GM21390 (cell line): Measurements from ENCODE around the gene TMPRSS5.
A peak's percentile ranks its signal among the peaks of the same experiment; 100 is the strongest.
"Not testable (repeated sequence)": the region's sequence is repeated elsewhere in the genome, so short reads cannot be mapped to it uniquely, and the experiment has no call there.

Experiments used
- ATAC-seq: cut with Tn5 transposase; IDR thresholded peaks from one replicate; pipeline ENCODE4 v1.9.1; 2021; ENCODE audit not compliant: unreplicated experiment

TMPRSS5 gene

DNA sequence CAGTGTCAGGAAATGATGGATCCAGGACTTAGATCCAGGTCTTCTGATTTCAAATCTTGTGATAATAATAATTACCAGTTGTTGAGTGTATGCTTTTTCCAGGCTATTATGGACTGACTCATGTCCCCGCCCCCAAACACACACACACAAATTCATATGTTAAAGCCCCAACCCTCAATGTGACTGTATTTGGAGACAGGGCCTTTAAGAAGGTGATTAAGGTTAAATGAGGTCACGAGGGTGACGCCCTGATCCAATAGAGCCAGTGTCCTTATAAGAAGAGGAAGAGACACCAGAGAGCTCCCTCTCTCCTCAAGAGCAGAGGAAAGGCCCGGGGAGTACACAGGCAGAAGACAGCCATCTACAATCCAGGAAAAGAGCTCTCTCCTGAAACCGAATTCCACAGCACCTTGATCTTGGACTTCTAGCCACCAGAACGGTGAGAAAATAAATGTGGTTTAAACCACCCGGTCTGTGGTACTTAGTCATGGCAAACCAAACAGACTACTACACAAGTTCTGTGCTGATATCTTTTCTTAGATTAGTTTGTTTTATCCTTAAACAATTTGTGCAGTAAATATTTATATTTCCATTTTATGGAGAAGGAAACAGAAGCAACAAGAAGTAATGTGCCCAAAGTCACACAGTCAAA is 8.2 kb downstream of the TMPRSS5 start:
- no peak for ATAC-seq

DNA sequence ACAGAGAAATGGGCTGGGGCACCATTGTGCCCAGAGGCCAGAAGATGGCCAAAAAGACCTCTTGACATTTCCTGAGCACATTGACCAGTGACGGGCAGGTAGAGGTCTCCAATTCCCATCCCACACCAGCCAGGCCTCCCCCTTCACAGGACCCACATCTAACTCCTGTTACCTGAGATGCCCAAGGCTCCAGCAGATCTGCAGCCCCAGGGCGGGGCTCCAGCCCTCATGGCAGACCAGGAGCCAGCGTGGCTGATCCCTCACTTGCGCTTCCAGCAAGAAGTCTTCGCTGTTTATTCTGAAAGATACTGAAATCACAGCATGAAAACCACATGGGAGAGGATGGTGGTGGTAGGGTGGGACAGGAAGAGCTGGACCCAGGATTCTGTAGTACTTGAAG is 9.0 kb downstream of the TMPRSS5 start:
- ATAC-seq: no peak

DNA sequence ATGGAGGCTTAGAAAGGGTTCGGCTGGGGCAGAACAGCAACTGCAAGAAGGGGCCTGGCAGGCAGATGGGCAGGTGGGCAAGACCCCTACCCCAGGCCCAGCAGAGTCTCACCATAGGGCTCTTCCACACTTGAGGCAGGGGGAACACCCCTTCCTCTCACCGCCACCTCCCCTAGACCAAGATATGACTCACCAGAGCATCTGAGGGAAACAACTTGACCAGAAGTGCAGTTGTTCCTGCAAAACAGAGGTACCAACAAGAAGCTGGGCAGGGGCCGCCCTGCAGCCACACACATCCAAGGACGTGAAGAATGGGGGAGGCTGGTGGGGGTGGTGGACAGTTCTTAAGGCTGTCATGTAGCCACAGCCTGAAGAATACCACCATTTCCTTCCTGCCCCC is 10.9 kb downstream of the TMPRSS5 start:
- no peak for ATAC-seq

DNA sequence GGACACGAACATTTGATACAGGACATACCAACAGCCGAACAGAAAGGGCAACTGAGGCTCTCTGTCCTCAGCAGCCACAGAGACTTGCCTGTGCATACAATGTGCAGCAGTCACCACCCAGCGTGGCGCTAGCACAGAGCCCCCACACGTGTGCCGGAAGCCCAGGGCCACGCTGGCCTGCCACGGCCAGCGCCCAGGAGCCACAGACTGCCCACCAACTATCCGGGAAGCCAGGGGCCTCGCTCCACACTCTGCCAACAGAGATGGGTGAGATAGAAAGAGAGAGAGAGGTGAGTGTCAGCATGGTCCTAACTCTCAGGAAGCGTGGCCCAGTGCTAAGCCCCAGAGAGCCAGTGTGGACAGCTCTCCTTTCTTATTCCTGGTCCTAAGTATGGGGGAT is 11.7 kb downstream of the TMPRSS5 start:
- no peak for ATAC-seq

DNA sequence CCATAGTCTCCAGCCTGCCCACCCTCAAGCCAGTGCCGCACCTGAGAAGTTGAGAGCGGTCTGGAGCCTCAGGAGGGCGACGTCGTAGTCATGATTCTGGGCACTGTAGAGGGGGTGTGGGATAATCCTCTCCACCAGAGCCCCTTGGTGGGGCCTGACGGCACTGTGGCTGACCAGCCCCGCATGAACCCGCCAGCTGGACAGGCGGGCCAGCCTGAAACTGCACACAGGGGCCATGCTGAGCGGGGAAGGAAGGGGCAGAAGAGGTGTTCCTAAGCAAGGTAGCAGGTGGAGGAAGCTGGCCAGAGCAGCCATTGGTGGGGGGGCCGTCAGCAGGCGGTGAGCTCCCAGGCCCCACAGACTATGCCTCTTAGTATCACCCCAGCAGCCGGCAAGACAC is 13.1 kb downstream of the TMPRSS5 start:
- no peak for ATAC-seq

DNA sequence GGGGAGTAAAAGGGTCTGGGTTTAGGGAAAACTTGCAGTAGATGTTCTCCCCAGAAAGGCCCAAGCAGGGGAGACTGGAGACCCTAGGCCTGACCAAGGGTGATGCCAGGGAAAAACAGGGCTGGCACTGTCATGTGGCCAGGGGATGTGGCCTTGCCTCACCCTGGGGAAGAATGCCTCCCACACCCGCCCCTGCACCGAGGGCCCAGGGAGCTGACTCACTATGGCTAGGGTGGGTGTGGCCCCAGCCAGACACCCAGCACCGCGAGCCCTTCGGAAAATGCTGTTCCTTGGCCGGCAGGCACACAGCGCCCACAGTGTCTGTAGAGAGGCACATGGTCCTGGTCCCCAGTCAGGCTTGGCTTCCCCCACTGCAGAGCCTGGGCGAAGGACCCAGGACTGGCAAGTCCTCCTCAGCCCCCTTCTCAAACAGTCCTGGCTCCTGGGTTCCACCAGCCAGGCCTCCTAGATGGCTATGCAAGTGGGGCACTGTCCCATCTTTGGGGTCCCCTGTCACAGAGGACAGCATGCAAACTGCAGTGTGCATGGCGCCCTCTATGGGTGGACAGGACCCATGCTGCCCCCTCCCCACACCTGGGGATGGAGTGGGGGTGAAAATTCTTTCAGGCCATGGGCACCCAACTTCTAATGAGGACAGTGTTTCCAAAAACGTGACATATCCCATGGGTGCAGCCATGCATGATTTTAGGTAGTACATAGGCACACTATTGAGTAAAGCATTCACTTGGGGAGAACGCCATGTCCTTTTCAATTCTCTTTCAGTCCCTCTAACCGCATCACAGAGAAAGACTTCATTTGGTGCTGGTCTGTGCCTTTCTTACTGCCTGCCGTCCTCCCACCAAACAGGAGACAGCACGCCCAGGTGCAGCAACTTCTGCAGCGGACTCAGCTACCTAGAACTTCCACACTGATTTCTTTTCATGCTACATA is 15.2 kb downstream of the TMPRSS5 start:
- ATAC-seq: no peak

DNA sequence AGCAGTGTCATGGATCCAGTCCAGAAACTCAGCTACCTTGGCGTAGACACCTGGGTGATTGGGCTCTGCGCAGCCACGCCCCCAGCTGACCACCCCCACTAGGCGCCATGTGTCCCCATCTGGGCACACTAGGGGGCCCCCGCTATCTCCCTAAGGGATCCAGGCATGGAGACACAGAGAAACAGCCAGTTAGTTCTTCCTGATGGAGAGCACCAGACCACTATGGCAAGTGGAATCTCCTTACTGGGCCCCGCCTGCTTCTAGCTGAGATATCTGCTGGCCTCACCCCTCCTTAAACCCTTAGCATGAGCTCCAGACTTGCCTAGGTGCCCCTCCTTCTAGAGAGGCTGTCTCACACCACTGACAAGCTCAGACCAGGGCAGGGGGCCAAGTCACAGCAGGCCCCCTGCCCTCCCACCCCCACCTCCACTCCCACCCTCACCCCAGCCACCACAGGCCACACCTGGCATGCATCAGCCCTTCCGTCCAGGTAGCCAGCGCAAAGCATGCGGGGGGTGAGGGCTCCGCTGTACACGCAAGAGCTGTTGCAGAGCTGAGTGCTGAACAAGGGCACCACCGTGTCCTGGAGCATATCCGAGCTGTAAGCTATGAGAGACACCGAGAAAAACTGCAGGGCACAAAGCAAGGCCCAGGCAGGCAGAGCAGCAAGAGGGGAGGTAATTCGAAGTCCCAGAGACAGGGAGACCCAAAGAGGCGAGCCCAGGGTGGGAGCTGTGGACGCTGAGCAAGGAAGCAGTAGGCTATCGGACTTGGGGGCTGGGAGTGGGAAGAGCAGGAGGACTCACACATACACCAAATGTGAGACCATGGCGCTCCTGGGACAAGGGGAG is 16.1 kb downstream of the TMPRSS5 start:
- ATAC-seq: no peak

DNA sequence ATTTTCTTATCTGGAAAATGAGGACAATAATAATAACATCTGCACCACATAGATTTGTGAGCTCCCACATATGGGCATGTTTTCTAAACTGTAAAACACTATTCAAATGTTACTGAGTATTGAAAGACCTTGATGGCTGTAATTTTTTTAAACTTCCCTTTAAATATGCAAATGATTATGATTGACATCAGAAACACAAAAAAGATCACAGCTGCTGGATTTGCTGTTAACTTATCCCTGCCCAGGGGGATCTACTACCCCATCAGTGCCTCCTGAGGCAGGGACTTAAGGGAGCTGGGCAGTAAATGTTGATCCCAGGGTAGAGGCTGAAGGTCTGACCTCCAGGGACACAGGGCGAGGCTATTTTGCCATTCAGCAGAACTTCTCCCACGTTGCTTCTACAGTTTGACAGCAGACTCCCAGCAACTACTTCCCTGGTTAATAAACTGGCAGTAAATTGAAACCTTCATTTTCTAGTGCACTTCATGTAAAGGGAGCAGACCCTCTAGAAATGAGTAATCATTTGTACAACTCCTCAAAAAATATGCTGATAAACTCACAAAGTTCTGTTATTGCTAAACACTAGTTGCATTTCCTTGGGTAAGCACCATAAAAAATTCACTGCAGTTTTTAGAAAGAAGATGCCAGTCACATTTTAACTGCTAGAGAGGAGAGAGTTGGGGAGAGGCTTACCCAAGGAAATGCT is 20.3 kb downstream of the TMPRSS5 start:
- no peak for ATAC-seq

DNA sequence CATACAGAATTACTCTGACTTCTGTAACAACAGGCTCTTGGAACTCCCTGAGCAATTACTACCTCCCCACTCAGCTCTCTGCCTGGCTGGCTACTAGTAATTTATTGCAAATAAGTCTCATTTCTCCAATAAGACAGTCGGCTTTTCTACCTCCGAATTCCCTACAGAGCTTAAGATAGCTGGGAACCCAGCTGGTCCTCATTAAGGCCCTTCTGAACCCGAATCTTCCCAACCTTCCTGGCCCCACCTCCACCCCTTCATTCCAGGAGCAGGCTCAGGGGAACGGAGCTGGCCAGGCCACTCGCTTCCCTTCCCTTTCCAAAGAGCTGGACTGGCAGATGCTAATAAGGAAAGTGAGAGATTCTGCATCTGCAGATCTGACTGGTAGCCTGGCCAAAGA is 21.6 kb downstream of the TMPRSS5 start:
- no peak for ATAC-seq

DNA sequence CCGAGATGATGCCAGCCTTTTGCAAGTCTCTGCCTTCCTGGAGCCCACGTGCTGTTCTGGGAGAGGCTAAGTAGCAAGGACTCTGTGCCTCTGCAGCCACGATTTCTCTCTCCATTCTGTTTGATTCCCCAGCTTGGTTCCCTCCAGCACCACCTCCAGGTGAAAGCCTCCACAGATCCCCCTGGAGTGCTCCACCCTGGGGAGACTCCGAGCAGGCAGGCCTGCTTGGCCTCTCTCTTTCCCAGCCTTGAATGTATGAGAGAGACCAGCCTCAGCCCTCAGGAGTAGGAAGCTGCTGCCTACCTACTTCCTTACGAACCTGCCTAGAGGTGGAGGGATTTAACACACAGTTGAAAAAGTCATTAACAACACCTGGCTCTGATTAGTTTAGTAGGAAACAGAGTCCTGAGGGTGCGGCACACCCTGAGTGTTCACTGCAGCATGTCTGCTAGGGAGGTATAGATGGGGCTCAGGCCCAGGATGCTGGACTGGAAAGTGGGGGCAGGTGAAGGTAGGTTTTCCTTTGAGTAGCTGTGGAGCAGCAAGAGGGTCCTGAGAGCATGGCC is 22.5 kb downstream of the TMPRSS5 start:
- no peak for ATAC-seq

DNA sequence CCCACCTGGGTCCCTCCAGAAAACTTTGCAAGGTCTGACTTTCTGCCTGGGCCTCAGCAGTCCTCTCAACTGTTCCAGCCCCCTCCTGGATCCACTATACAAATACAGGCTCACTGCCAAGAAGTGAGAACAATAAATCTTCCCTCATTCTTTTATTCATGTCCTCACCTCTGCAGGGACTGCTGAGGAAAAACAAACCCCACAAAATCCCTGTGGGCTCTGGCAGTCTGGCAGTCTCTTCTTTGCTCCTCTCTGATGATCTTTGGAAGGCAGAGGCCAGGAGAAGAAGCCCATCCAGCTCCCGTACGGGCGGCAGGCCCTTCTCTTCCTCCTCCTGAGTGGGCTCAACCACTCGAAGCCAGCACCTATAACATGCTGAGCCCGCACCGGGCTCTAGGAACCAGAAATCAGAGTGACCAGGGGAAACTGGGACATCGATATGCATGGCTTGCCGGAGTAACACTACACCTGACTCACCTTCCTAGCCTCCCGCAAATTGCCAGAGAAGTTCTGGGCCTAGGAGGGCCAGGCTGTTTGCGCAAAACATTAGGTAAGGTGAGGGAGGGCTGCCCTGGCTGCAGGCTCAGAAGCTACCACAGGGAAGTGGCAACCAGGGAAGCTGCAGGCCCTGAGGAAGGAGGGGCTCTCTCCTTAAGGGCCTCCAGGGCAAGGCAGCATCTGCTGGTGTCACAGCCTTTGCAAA is 24.2 kb downstream of the TMPRSS5 start:
- no peak for ATAC-seq

DNA sequence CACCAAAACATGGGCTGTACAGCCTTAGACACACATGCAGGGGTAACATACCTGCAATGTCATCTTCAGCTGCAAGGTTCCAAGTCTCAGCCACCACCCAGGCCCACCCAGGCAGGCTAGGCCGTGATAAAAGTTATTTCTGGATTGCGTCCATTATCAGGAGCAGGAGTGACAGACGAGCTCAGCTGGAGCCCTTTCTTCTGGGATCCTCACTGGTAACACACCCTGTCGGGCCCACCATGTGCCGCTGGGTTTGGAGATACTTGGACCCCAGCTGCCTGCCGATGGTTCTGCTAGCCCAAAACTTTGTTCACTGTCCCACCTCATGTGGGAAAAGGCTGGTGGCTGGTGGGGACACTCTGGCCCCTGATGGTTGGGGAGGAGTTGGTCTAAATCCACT is 24.8 kb downstream of the TMPRSS5 start:
- no peak for ATAC-seq

DNA sequence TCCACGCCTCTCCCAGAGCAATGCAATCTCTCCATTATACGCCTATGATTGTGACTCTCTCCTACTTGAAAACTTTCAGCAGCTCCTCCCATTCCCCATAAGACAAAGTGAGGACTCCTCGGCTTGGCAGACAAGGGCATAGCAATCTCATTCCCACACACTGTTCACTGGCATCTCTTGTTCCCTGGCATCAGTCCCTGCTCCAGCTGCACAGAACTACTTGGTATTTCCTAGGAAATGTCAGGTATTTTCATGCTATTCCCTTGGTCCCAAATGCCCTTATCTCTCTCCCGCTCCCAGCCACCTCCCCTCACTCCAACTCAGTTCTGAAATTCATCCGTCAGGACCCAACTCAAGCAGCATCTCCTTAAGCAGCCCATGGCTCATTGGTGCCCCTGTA is 28.4 kb downstream of the TMPRSS5 start:
- ATAC-seq: no peak

DNA sequence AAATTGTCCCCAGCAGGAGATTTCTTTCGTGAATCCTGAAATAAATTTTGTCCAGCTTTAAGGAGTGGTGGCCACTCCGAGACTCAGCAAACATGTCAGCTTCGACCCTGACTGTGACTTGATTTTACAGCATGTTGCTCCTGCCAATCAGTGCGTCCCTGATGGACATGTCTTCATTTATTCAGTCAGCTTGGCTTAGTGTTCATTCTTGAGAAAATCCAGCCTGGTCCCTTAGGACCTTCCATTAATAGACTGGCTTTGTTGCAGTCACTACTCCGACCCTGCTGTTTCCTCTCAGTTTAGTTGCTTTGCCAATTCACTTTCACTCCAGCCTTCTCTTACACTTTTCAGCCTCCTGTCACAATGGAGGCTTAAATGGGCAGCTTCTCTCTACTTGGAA is 30.5 kb downstream of the TMPRSS5 start:
- ATAC-seq: no peak

DNA sequence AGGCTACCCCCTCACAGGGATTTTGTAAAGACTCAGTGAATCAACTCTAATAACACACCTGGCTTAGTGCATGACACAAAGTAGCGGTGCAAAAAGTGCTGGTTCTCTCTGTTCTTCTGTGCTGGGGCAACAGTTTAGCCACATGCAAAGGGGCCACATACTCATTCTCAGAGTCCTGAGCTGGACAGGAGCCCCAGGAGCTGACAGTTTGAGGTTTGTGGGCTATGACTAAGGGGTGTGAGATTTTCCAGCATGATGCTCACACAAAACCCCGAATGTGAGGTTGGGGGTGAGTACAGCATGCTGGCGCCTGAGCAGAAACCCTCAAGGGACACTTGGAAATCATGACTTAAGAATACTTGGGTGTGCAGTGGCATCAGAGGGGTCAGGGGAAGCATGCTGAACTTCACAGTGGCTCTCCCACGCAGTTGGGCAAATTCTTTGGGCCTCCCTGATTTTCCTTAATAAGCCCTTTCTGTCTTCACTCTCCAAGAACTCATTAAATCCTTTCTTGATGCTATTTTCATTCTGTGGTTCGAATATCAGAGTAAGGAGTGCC is 31.0 kb downstream of the TMPRSS5 start:
- ATAC-seq: peak; percentile 89

DNA sequence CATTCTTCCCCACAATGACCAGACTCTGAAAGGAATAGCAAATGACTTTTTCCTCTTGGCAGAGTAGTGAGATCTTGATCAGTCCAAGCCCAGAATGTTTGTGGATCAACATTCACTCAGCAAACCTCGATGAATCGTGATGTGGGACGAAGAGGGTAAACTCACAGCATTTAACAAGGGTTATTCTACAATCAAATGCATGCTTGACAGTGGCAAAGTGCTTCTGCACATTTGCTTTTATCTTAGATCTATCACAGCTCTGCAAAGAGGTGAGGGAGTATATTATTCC is 31.8 kb downstream of the TMPRSS5 start:
- no peak for ATAC-seq

DNA sequence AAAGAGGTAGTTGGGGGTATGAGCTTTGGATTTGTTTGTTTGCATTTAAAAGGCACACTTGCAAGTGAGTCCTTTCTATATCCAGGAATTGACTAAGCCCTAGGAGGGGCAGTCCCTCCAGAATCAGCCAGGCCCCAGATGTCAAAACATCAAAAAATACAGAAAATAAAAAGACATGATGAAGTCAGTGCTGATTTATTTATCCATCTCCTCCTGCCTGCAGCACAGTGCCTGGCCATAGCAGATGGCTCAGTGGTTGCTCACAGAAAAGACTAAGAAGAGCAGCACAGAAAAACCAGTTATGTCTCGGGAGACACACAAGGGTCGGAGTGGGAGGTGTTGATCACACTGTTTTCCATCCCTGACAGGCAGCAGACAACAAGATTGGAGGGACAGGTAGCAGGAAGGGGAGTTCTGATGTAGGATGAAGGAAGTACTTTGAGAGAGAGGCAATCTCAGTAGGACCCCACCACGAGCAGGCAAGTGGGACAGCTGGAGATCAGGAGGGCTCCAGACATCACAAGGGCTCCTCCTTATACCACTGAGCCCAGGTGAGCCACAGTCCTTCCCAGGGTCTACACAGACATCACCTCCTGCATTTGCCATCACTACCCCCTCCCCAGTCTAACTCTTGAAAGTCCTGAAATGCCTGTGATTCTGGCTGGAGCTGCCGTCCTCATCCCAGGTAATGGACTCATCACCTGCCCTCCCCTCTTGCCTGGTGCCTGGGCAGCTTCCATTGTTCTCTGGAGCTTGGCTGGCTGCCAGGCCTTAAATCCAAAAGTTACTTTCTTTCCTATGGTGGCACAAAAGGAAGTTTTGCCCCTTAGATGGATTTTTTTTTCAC is 32.3 kb downstream of the TMPRSS5 start:
- no peak for ATAC-seq

DNA sequence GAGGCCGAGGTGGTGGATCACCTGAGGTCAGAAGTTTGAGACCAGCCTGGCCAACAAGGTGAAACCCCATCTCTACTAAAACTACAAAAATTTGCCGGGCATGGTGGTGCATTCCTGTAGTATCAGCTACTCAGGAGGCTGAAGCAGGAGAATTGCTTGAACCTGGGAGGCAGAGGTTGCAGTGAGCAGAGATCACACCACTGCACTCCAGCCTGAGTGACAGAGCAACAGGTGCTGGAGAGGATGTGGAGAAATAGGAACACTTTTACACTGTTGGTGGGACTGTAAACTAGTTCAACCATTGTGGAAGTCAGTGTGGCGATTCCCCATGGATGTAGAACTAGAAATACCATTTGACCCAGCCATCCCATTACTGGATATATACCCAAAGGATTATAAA is 34.2 kb downstream of the TMPRSS5 start:
- ATAC-seq: not testable (repeated sequence)

DNA sequence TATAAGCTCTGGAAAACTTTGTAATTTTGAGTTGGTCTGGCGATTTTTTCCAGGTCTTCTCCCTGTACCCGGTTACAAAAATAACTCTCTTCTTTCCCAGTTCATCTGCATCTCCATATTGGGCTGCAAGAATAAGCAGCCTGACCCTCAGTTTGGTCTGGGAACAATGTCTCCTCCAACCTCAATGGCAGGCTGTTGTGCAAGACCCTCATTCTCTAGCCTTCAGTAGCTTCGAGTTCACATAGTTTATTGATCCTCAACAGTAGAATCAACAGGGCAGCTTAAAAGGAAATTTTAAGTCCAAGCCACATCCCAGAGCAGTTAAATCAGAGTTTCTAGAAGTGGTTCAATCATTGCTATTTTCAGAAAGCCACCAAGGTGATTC is 35.3 kb downstream of the TMPRSS5 start:
- no peak for ATAC-seq
